Limb (tissue), 2 donors: ENCODE data around the gene RFNG.
A peak's percentile ranks its signal among the peaks of the same experiment; 100 is the strongest.

Experiments
- DNase-seq, 2 donors: peaks; one replicate each; pipeline ENCODE4 v3.0.0-alpha.2; 2016; ENCODE audit errors: extremely low spot score in 2 of 2

The RFNG gene

GRCh38 chr17:82077617-82078358 lies 26.2 kb upstream of the RFNG start:
- DNase-seq = no peak

- no peak for DNase-seq
These were observed 25.4 kb upstream of the RFNG start for GRCh38 chr17:82076785-82077591.

GRCh38 chr17:82076018-82076784 lies 24.6 kb upstream of the RFNG start:
- DNase-seq = no peak

GRCh38 chr17:82073446-82073845 lies 21.8 kb upstream of the RFNG start:
- no peak for DNase-seq

GRCh38 chr17:82072827-82073226 lies 21.2 kb upstream of the RFNG start:
- DNase-seq = no peak

- no peak for DNase-seq
These were observed 19.0 kb upstream of the RFNG start for GRCh38 chr17:82070611-82071010.

GRCh38 chr17:82065638-82066303 lies 14.2 kb upstream of the RFNG start, which contains the start of gene DUS1L:
Gene DUS1L (minus strand): TSS chr17:82065804. CDS start chr17:82065059, 745 bp downstream.
- DNase-seq = peak; percentile 13 to 83

GRCh38 chr17:82065193-82065637 lies 13.6 kb upstream of the RFNG start:
- no peak for DNase-seq

- DNase-seq = no peak
These were observed 13.0 kb upstream of the RFNG start for GRCh38 chr17:82064433-82065192.

GRCh38 chr17:82063424-82064415 lies 12.1 kb upstream of the RFNG start:
- DNase-seq = no peak

- no peak for DNase-seq
These were observed 11.4 kb upstream of the RFNG start for GRCh38 chr17:82062984-82063368.

GRCh38 chr17:82062076-82062983 lies 10.7 kb upstream of the RFNG start:
- no peak for DNase-seq

GRCh38 chr17:82061047-82061925 lies 9.7 kb upstream of the RFNG start:
- no peak for DNase-seq

GRCh38 chr17:82060614-82061013 lies 9.0 kb upstream of the RFNG start:
- DNase-seq = no peak

- no peak for DNase-seq
These were observed 8.4 kb upstream of the RFNG start for GRCh38 chr17:82060001-82060380.

- DNase-seq = no peak
These were observed 7.8 kb upstream of the RFNG start for GRCh38 chr17:82059272-82060000.

GRCh38 chr17:82058855-82059249 lies 7.2 kb upstream of the RFNG start:
- no peak for DNase-seq
